ENCODE data around the gene AKAP13.

Gene AKAP13

GRCh38 chr15:85771781-85772445 lies 391.5 kb downstream of the AKAP13 start:
- no peak for DNase-seq

- no peak for DNase-seq
Measured at GRCh38 chr15:85772668-85773067, 392.3 kb downstream of the AKAP13 start.

GRCh38 chr15:85773249-85773648 lies 392.8 kb downstream of the AKAP13 start:
- DNase-seq = no peak

GRCh38 chr15:85773970-85774369 lies 393.6 kb downstream of the AKAP13 start:
- no peak for DNase-seq

GRCh38 chr15:85777250-85778106 lies 397.1 kb downstream of the AKAP13 start:
- DNase-seq = no peak

- DNase-seq = no peak
Measured at GRCh38 chr15:85778107-85778776, 397.8 kb downstream of the AKAP13 start.

GRCh38 chr15:85779249-85779648 lies 398.8 kb downstream of the AKAP13 start:
- DNase-seq = no peak

GRCh38 chr15:85780225-85780985 lies 400.0 kb downstream of the AKAP13 start:
- no peak for DNase-seq

- no peak for DNase-seq
Measured at GRCh38 chr15:85781099-85781498, 400.7 kb downstream of the AKAP13 start.

GRCh38 chr15:85782064-85782463 lies 401.7 kb downstream of the AKAP13 start:
- no peak for DNase-seq

- no peak for DNase-seq
Measured at GRCh38 chr15:85785887-85786780, 405.7 kb downstream of the AKAP13 start.

- DNase-seq = no peak
Measured at GRCh38 chr15:85786781-85787114, 406.3 kb downstream of the AKAP13 start.

GRCh38 chr15:85788771-85789495 lies 408.5 kb downstream of the AKAP13 start:
- DNase-seq = no peak

- DNase-seq = no peak
Measured at GRCh38 chr15:85789496-85789875, 409.1 kb downstream of the AKAP13 start.

GRCh38 chr15:85792102-85792731 lies 411.8 kb downstream of the AKAP13 start:
- no peak for DNase-seq

GRCh38 chr15:85792912-85793590 lies 412.6 kb downstream of the AKAP13 start:
- DNase-seq = no peak

- no peak for DNase-seq
Measured at GRCh38 chr15:85793641-85794597, 413.5 kb downstream of the AKAP13 start.

GRCh38 chr15:85794598-85795336 lies 414.4 kb downstream of the AKAP13 start, which contains the start of gene KLHL25:
Gene KLHL25, minus strand, starts transcription at chr15:85794925. Its CDS starts 25,115 bp downstream, at chr15:85769810.
- peak; percentile 89 to 93 for DNase-seq
